GM21447 (cell line): Measurements from ENCODE around the gene GOLGA6L7.
"Not testable (repeated sequence)": the region's sequence is repeated elsewhere in the genome, so short reads cannot be mapped to it uniquely, and the experiment has no call there.

Experiments used
- ATAC-seq: cut with Tn5 transposase; IDR thresholded peaks from one replicate; pipeline ENCODE4 v1.9.1; 2021; ENCODE audit not compliant: unreplicated experiment

GOLGA6L7 gene

DNA sequence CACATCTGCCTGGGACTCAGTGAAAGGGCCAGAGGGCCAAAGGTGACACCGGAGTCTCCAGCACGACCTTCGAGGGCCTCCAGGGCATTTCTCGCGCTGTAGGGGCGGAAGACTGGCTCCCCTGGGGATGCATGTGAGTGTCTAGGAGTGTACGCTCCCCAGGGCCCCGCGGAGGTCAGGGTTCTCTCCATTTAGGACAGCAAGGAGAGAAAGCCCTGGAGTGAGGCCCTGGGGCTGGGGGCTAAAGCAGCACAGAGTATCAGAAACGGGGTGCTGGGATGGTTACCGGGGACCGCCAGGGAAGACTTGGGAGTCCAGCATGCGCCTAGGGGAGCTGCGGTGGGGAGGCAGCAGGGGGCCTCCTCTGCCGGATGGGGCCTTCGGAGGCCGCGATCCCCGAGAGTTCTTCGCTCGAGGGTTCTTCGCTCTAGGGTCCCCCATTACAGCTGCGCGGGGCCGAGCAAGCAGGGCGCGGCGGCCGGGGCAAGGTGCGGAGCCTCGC lies 36.7 kb upstream of the GOLGA6L7 start:
- ATAC-seq, result no peak

DNA sequence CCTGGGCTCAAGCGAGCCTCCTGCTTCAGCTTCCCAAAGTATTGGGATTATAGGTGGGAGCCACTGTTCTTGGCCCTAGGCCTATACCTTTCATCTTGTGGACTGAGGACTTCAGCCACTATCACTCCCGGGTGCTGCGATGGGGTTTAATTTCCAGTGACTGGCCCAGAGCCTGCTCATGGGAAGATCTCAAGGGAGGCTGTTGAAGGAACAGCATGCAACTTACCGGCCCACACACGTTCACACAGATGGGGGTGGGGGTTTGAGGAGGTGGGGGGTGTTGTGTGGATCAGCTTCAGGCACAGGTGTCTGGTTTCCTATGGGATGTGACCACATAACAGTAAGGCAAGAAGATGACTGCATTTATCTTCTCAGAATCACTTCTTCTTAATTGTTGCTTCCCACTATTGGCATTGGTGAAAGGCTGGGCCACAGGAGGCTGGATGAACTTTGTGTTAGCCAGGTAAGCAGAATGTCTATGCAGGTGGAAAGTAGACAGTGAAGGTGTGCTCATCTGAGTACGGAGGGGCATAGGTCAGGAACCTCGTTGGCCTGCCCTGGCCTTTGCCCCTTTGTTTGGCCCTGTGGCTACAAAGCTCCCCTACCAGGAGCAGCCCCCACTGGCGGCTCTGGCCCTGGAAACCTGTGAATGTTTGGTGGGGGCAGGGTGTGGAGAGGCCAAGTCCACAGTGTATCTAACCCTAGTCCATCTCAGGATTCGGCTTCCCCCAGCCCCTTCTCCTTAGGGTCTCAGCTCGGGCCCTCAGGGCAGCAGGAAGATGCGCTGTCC lies 35.9 kb upstream of the GOLGA6L7 start:
- no peak for ATAC-seq

DNA sequence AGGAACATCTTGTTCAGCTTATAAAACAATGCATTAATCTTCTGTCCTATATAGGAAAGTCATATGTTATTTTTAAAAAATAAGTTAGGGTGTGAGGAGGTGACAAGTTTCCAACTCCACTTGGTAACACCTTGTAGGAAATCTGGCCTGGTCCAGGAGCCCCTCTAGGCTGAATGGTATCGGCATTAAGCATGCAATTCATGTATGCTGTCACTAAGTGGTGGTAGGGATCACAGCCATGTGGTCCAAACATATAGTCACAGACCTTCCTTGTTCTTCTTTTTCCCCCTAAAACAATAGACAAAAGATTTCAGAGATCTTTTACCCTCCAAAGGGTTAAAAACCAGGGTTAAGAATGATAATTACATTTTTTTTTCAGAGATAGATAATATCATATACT lies 33.2 kb upstream of the GOLGA6L7 start:
- no peak for ATAC-seq

DNA sequence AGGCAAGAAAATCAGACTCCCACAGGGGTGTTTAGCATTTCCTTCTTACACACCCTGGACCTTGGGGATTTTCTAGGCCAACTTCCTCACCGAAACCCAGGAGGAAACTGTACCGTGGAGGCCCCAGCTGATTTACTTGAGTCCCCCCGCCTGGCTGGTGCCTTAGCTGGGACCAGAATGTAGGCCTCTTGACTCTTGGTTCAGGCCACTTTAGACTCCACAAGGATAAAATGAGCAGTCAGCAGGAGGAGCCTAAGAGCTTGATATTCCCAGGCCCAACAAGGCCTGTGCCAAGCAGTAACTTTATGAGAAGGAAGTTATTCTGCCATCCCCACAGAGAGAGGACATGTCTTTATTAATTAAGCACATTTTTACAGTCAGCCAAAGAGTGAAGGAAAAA lies 32.7 kb upstream of the GOLGA6L7 start:
- no peak for ATAC-seq

DNA sequence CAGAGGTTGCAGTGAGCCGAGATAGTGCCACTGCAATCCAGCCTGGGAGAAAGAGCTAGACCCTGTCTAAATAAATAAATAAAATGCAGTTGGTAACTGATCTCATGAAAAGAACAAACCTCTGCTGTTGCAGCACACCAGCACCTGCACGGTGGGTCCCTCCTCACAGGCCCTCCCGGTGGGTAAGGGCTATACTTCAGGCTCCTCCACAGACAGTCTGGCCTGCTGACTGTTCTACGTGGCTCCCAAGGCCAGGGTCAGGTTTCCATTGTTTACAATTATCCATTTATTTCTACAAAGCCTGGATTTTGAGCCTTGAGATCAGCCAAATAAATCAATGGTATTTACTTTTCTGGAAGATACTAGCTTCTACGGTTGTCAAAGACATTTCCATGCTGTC lies 32.2 kb upstream of the GOLGA6L7 start:
- no peak for ATAC-seq

DNA sequence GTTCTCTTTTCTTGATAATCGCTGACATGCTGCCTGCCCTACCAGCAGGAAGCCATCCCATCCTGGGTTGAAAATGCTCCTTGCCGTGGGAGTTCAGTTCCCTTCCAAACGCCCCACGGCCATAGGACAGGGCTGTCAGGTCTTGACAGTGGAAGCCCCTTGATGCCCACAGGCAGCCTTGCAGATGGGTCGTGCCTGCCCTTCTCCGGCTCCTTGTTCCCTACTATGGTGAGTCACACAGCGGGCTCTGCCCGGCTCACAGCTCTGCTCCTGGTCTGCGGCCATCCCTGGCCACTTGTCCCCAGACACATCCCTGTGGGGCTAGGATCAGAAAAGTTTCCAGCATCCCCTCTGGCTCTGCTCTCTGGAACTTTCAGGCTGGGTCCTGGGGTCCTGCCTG lies 31.1 kb upstream of the GOLGA6L7 start:
- no peak for ATAC-seq

DNA sequence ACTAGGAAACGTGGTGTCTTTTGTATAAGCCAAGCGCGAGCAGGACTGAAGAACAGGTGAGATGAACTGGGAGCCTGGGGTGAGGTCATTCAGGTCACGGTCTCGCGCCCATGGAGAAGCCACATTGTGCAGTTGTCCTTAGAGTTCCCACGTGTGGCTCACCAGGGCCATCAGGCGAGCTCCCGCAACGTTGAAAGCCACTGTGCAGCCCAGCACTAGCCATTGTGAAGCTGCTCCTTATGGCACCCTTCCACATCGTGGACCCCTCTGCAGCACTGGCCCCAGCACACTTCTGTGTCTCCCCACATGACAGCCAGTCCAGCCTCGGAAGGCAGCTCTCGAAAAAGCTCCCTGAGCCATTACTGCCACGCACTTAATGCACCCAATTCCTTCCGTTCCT lies 29.8 kb upstream of the GOLGA6L7 start:
- ATAC-seq, result no peak

DNA sequence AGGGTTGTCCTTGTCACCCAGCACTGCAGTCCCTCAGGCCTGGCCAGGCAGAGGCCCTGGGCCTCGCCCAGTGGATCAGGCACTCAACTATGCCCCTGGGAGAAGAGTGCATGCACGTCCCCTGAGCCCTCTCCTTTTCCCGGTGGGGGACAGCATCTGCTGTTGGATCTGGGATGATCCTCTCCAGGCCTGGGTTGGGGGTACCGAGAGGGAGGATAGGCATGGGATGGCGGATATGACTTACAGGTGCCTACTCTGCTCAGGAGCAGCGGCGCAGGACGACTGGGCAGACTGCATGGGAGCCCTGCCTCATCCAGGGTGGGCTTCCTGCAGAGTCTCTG lies 28.4 kb upstream of the GOLGA6L7 start:
- ATAC-seq, result no peak

DNA sequence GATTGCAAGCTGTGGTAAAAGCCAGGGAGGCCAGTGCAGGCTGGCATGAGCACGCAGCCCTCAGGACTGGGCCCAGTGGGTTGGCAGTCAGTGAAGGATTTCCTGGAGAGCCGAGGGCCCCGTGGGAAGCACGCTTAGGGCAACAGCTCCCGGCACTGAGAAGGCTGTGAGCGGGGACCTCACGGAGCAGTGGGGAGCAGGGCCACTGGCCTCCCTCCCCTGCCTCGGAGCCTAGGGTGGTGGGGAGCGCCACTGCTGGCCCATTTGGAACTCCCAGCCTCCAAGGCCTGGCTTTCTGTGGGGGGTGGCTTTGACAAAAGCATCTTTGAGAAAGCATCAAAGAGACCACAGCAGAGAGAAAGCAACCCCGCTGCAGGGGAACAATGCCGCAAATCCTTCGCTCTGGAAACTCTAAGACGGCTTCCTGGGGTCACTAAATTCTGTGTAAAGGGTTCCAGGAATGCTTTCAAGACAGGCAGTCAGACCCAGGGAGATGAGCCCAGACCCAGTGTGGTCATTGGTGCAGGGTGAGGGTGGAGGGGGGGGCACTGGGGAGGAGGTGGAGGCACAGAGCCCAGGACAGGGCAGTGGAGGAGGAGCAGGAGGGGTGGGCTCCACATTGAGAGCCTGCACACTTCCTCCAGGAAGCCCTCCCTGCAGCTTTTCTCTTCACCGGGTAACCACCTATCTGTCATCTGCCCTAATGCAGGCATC lies 27.8 kb upstream of the GOLGA6L7 start:
- no peak for ATAC-seq

DNA sequence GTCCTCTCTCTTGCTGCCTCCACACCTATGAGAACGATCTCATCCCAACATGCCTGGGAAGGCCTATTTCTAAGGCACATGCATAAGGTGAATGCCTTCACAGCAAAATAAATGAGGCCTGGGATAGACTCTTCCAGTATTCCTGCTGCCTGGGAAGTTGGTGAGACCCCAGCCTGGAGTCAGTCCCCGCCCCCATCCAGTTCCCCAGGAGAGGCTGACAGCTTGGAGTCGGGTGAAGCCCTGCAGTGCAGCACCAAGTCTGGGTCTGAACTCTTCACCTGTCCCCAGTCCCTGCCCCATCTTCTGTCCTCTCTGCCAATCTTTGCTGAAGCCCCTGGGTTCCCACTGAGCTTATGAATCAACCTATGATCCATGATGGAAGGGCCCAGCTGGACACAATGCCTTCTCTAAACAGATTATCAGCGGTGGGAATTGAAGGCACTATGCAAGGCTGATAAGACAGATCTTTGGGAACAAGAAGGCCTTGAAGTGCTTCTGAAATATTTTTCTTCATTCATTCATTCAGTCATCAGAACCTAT lies 27.1 kb upstream of the GOLGA6L7 start:
- no peak for ATAC-seq

DNA sequence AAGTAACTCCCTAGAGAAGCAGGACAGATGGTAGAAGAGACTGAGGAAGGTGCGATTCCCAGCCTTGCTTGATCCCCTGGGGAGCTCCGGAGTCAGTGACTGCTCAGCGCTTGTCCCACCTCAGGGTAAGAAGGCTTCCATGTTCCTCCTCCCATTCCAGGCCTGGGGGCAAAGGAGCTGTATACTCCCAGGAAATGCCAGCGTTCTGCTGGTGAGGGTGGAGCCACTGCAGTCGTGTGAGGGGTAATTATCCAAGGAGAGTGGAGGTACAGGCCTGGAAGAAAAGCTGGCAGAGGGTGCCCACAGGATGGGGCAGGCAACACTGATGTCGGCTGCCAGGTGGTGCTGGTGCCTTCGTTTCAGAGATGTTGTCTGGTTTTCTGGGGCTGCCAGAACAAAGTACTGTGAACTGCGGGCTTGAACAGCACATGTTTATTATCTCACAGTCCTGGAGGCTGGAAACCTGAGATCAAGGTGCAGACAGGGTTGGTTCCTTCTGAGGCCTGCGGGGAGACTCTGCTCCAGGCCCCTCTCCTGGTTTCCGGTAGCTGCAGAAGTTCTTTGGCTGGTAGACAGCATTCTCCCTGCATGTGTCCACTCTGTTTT lies 25.2 kb upstream of the GOLGA6L7 start:
- ATAC-seq, result no peak

DNA sequence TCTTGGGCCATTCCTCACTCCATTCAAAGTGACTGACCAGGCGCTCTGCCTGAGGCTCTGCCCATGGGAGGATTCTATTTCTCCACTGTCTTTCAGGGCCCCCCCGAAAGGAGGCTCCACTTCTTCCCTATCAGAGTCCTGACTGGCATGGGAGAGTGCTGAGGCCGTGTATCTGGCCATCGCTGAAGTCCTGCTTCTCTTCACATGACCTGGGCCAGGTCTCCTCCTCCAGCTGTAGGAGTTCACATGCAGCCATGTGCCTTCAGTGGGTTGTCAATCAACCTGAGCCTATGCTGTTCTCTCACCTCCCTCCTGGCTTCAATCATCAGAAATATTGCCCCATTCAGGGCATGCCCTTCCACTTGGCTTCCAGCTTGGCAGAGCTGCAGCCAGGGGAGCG lies 24.6 kb upstream of the GOLGA6L7 start:
- ATAC-seq, result no peak

DNA sequence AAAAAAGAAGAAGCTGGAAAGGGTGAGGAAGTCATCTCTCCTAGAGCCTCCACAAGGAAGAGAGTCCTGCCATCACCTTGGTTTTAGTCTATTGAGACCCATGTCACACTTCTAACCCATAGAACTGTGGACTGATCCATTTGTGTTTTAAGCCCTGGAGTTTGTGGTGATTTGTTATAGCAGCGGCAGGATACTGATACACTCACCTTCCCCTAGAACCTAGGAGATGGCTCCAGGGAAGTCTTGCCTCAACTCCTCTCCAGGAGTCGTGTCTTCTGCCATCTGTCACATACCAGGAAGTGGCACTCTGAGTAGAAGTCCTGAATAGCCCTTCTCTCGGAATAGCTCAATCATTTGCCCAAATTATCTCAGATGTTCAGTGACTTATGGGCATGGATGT lies 22.7 kb upstream of the GOLGA6L7 start:
- no peak for ATAC-seq

DNA sequence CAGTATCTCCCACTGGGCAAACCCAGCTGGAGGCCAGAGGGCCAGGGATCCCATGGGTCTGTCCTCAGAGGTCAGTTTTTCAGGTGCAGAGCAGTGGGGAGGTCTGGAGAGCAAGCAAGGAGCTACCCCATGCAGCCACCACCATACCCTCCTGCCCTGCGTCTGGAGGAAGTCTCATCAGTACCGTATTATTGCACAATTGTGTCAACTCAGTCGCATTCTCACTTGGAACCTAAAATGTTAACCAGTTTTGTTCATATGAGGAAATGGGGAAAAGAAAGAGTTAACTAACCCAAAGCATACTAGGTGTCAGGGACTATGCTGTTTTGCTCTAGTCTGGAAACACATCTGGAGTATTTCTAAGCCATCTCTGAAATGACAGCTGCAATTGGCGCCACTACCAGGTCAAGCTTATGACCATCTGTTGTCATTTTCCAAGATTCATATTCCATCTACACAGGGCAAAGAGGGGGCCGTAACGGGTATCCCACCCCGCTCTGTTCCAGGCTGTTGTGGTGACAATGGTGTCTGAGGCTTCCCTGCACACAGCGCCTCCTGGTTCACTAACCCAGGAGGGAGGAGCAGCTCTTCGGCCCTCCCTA lies 20.4 kb upstream of the GOLGA6L7 start:
- no peak for ATAC-seq

DNA sequence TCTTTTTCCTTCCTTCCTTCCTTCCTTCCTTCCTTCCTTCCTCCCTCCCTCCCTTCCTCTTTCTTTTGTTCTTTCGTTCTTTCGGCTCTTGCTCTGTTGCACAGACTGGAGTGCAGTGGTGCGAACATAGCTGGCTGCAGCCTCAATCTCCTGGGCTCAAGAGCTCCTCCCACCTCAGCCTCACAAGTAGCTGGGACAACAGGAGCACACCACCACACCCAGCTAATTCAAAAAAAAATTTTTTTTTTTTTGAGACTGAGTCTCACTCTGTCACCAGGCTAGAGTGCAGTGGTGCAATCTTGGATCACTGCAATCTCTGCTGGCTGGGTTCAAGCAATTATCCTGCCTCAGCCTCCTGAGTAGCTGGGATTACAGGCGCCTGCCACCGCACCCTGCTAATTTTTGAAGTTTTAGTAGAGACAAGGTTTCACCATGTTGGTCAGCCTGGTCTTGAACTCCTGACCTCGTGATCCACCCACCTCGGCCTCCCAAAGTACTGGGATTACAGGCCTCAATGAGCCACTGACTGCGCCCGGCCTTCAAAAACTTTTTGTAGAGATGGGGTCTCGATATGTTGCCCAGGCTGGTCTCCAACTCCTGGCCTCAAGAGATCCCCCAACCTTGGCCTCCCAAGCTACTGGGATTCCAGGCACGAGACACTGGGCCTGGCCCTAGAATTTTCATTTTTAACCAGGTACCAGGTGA lies 13.3 kb upstream of the GOLGA6L7 start:
- ATAC-seq, result not testable (repeated sequence)

DNA sequence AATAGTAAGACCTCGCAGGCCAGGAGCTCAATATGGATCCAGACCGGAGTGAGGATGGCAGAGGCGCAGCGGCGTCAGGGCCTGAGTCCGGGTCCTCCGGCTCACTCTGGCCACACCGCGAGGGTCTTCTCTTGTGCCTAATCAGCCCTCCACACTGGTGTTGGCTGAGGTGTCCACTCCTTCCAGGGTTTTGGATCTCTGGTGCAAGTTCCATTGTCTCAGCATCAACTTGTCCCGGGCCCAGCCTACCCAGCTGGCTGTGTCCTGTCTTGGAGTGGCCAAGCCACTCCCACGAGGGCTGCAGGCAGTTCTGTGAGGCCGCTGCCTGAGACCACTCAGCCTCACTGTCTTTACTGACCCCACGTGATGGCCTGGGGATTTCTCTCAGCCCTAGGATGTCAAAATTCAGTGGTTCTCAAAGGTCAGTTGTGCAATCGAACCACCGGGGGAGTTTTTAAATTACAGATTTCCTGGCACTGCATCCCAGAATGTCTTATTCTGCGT lies 12.6 kb upstream of the GOLGA6L7 start:
- no peak for ATAC-seq

DNA sequence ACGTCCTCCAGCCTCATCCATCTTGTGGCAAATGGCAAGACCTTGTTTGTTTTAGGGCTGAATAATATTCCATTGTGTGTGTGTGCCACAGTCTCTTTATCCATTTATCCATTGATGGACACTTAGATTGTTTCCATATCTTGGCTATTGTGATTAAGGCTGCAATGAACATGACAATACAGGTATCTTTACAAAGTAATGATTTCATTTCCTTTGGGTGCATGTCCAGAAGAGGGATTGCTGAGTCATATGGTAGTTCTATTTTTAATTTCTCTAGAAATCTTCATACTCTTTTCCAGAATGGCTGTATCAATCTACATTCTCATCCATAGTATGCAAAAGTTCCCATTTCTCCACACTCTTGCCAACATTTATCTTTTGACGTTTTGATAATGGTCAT lies 6.1 kb upstream of the GOLGA6L7 start:
- ATAC-seq, result not testable (repeated sequence)

DNA sequence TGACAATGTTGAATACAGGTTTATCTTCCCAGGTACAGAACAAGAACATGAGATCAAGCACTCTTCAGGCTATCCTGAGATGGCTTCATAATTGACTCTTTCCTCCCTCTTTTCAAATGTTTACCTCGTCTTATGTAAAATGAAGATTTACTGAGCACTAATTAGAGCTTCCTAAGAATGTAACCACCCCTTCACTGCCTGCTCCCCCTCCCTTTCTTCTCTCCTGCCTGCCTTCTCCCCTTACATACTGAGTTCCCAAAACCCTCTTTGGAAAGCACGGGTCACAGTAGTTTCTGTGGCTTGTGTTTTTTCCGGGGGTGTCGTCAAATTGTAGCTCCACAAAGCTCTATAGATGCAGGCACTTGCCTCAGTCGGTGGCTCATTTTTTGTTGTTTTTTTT lies 5.2 kb upstream of the GOLGA6L7 start:
- not testable (repeated sequence) for ATAC-seq

DNA sequence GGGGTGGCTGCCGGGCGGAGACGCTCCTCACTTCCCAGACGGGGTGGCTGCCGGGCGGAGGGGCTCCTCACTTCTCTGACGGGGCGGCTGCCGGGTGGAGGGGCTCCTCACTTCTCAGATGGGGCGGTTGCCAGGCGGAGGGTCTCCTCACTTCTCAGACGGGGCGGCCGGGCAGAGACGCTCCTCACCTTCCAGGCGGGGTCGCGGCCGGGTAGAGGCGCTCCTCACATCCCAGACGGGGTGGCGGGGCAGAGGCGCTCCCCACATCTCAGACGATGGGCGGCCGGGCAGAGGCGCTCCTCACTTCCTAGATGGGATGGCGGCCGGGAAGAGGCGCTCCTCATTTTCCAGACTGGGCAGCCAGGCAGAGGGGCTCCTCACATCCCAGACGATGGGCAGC lies 1.3 kb upstream of the GOLGA6L7 start:
- ATAC-seq, result not testable (repeated sequence)

DNA sequence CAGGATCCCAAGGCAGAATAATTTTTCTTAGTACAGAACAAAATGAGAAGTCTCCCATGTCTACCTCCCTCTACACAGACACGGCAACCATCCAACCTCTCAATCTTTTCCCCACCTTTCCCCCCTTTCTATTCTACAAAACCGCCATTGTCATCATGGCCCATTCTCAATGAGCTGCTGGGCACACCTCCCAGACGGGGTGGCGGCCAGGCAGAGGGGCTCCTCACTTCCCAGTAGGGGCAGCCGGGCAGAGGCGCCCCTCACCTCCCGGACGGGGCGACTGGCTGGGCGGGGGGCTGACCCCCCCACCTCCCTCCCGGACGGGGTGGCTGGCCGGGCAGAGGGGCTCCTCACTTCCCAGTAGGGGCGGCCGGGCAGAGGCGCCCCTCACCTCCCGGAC lies 827 bp upstream of the GOLGA6L7 start:
- ATAC-seq, result not testable (repeated sequence)

DNA sequence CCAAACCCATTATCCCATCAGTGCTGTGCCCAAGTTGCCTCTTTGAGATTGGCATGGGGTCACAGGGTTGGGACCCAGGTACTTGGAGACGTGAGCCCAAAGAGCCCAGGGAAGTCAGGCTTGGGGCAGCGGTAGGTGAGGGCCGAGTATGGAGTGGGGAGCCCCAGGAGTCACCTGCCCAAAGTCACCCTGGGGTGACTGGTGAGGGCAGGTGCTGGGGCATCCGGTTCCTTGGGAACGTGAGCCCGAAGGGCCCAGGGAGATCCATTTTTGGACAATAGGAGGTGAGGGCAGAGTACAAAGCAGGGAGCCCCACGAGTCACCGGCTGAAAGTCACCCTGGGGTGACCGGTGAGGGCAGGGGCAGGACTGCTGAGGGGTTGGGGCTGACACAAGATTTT lies 485 bp downstream of the GOLGA6L7 start:
- not testable (repeated sequence) for ATAC-seq
